GM19438 (cell line): Measurements from ENCODE around the gene SEMA4A.

Experiments used
- ATAC-seq: cut with Tn5 transposase; IDR thresholded peaks from one replicate; pipeline ENCODE4 v1.9.1; 2021; ENCODE audit warnings: low read depth; ENCODE audit not compliant: unreplicated experiment

Gene SEMA4A

GRCh38 chr1:156134716-156135435 is 18.5 kb upstream of the SEMA4A start:
- no peak for ATAC-seq

GRCh38 chr1:156135930-156136871 is 17.2 kb upstream of the SEMA4A start:
- ATAC-seq, result no peak

- ATAC-seq, result no peak
Measured at GRCh38 chr1:156136970-156137483, 16.4 kb upstream of the SEMA4A start.

GRCh38 chr1:156138458-156138867 is 14.9 kb upstream of the SEMA4A start:
- no peak for ATAC-seq

GRCh38 chr1:156140879-156141707 is 12.3 kb upstream of the SEMA4A start:
- no peak for ATAC-seq

- ATAC-seq, result no peak
Measured at GRCh38 chr1:156143765-156144489, 9.5 kb upstream of the SEMA4A start.

GRCh38 chr1:156144742-156145141 is 8.6 kb upstream of the SEMA4A start:
- no peak for ATAC-seq

GRCh38 chr1:156145650-156146019 is 7.8 kb upstream of the SEMA4A start:
- ATAC-seq, result no peak

GRCh38 chr1:156146020-156146768 is 7.2 kb upstream of the SEMA4A start:
- ATAC-seq, result no peak

- ATAC-seq, result no peak
Measured at GRCh38 chr1:156146769-156147405, 6.5 kb upstream of the SEMA4A start.

- no peak for ATAC-seq
Measured at GRCh38 chr1:156148216-156148615, 5.2 kb upstream of the SEMA4A start.

- peak; percentile 44 for ATAC-seq
Measured at GRCh38 chr1:156149374-156150332, 3.7 kb upstream of the SEMA4A start.

GRCh38 chr1:156150333-156151011 is 2.9 kb upstream of the SEMA4A start:
- no peak for ATAC-seq

- ATAC-seq, result no peak
Measured at GRCh38 chr1:156151093-156151688, 2.2 kb upstream of the SEMA4A start.

GRCh38 chr1:156152628-156153027 is 757 bp upstream of the SEMA4A start:
- ATAC-seq, result no peak

GRCh38 chr1:156154317-156154749 is 948 bp downstream of the SEMA4A start:
- peak; percentile 50 for ATAC-seq
